ENCODE results near the gene FMO5.

DNA sequence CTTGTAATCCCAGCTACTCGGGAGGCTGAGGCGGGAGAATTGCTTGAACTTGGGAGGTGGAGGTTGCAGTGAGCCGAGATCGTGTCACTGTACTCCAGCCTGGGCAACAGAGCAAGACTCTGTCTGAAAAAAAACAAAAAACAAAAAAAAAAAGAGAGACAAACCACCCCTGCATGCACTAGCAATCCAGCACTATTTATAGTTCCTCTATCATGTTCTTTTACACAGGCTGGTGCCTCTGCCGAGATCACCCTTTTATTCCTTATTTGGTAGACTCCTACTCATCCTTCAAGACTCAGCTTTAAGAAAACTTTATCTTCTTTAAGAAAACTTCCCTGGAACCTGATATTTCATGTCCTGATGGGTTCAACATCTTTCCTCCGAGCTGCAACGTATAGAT is 10.8 kb downstream of the FMO5 start:
- no peak for TF ChIP-seq POLR2AphosphoS5 (IDR thresholded peaks at IDR 0.05)
- TF ChIP-seq, protein P1, sequence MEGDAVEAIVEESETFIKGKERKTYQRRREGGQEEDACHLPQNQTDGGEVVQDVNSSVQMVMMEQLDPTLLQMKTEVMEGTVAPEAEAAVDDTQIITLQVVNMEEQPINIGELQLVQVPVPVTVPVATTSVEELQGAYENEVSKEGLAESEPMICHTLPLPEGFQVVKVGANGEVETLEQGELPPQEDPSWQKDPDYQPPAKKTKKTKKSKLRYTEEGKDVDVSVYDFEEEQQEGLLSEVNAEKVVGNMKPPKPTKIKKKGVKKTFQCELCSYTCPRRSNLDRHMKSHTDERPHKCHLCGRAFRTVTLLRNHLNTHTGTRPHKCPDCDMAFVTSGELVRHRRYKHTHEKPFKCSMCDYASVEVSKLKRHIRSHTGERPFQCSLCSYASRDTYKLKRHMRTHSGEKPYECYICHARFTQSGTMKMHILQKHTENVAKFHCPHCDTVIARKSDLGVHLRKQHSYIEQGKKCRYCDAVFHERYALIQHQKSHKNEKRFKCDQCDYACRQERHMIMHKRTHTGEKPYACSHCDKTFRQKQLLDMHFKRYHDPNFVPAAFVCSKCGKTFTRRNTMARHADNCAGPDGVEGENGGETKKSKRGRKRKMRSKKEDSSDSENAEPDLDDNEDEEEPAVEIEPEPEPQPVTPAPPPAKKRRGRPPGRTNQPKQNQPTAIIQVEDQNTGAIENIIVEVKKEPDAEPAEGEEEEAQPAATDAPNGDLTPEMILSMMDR (IDR thresholded peaks at IDR 0.05), result no peak
- TF ChIP-seq POLR2A (IDR thresholded peaks at IDR 0.05; ENCODE audit: low read depth), result no peak
- TF ChIP-seq EP300 (IDR thresholded peaks at IDR 0.05), result no peak

Measured in esophagus muscularis mucosa (tissue), 4 donors.